ENCODE data around the gene USP49. TPM values are rescaled to one million over a fixed set of nuclear protein-coding genes. Genes with fewer than 3 reads are reported as not detected.
A peak's percentile ranks its signal among the peaks of the same experiment; 100 is the strongest.

The USP49 gene
- total RNA-seq, 1 donor from 2014 or later = 6.3 TPM

- DNase-seq (ENCODE audit: low read depth) = no peak
Measured at GRCh38 chr6:41874741-41875140, 20.4 kb downstream of the USP49 start.

GRCh38 chr6:41872147-41872546 is 23.0 kb downstream of the USP49 start:
- no peak for DNase-seq (ENCODE audit: low read depth)

- DNase-seq (ENCODE audit: low read depth) = no peak
Measured at GRCh38 chr6:41871691-41872090, 23.5 kb downstream of the USP49 start.

- no peak for DNase-seq (ENCODE audit: low read depth)
Measured at GRCh38 chr6:41859356-41859755, 35.8 kb downstream of the USP49 start.

GRCh38 chr6:41858703-41859102 is 36.5 kb downstream of the USP49 start:
- DNase-seq (ENCODE audit: low read depth) = no peak

- DNase-seq (ENCODE audit: low read depth) = no peak
Measured at GRCh38 chr6:41850861-41851260, 44.3 kb downstream of the USP49 start.

- DNase-seq (ENCODE audit: low read depth) = peak; percentile 91
Measured at GRCh38 chr6:41846666-41847237, 48.4 kb downstream of the USP49 start.

- DNase-seq (ENCODE audit: low read depth) = no peak
Measured at GRCh38 chr6:41843178-41843577, 52.0 kb downstream of the USP49 start.

GRCh38 chr6:41840326-41840725 is 54.8 kb downstream of the USP49 start:
- no peak for DNase-seq (ENCODE audit: low read depth)

GRCh38 chr6:41836660-41837052 is 58.5 kb downstream of the USP49 start:
- no peak for DNase-seq (ENCODE audit: low read depth)

GRCh38 chr6:41836022-41836659 is 59.0 kb downstream of the USP49 start:
- DNase-seq (ENCODE audit: low read depth) = no peak

- DNase-seq (ENCODE audit: low read depth) = no peak
Measured at GRCh38 chr6:41832263-41832662, 62.9 kb downstream of the USP49 start.

GRCh38 chr6:41826343-41827022 is 68.7 kb downstream of the USP49 start:
- DNase-seq (ENCODE audit: low read depth) = no peak

GRCh38 chr6:41824571-41825569 is 70.3 kb downstream of the USP49 start:
- DNase-seq (ENCODE audit: low read depth) = peak; percentile 22

- no peak for DNase-seq (ENCODE audit: low read depth)
Measured at GRCh38 chr6:41823178-41823577, 72.0 kb downstream of the USP49 start.

GRCh38 chr6:41822021-41822420 is 73.2 kb downstream of the USP49 start:
- DNase-seq (ENCODE audit: low read depth) = no peak

- DNase-seq (ENCODE audit: low read depth) = no peak
Measured at GRCh38 chr6:41821266-41821665, 73.9 kb downstream of the USP49 start.

- no peak for DNase-seq (ENCODE audit: low read depth)
Measured at GRCh38 chr6:41818271-41819054, 76.7 kb downstream of the USP49 start.

- no peak for DNase-seq (ENCODE audit: low read depth)
Measured at GRCh38 chr6:41815587-41815986, 79.6 kb downstream of the USP49 start.

- no peak for DNase-seq (ENCODE audit: low read depth)
Measured at GRCh38 chr6:41814629-41815028, 80.5 kb downstream of the USP49 start.

- DNase-seq (ENCODE audit: low read depth) = no peak
Measured at GRCh38 chr6:41813956-41814355, 81.2 kb downstream of the USP49 start.

Data from renal cortical epithelial cell (primary cell).